ENCODE data around the gene CFAP73.

DNA sequence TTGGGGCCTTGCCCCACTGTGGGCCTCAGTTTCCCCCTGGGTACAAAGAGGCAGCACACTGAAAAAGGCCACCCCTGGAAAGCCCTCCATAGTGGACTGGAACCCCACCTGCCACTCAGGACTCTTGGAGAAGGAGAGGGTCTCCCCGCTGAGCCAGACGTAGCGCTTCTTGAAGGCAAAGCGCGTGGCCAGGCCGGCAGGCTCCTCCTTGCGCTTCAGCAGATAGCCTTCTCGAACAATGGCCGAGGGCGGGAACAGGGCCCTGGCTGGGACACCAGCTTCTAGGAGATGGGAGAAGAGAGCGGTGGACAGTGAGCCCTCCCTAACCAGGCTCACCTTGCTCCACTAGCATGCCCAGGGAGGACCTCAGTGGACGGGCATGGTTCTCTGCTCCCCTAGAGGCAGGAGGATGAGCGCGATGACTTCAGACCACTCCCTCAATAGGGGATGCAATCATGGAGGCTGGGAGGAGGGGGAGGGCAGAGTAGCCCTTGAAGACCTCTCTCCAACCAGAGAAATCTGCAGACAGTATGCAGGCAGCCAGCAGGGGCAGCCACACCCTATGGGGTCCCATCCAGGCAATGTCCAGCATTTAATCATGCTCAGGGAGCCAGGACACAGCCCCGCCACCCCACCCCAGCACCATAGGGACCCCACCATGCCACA, 43.8 kb upstream of the CFAP73 start:
- no peak for TF ChIP-seq CTCF (IDR thresholded peaks at IDR 0.05)
- TF ChIP-seq POLR2A (IDR thresholded peaks at IDR 0.05), result no peak

Measured in body of pancreas (tissue), 4 donors.